M059J (cell line): Measurements from ENCODE around the gene PYM1. TPM values are rescaled to one million over a fixed set of nuclear protein-coding genes. Genes with fewer than 3 reads are reported as not detected.

ENCODE experiments used
- DNase-seq: peaks from one replicate; pipeline ENCODE4 v3.0.0-alpha.2; 2012; ENCODE audit warnings: low read depth
- total RNA-seq: library from RNA; depleted of rRNA; stranded (reverse); fragments of >200 nt; shearing (Covaris generic); gene quantifications from 2 replicates; pipeline ENCODE4 v1.2.3, GENCODE V29; 2014; rRNA removed

PYM1 gene
- 26.8 and 28.0 TPM in 2 replicates for total RNA-seq

DNA sequence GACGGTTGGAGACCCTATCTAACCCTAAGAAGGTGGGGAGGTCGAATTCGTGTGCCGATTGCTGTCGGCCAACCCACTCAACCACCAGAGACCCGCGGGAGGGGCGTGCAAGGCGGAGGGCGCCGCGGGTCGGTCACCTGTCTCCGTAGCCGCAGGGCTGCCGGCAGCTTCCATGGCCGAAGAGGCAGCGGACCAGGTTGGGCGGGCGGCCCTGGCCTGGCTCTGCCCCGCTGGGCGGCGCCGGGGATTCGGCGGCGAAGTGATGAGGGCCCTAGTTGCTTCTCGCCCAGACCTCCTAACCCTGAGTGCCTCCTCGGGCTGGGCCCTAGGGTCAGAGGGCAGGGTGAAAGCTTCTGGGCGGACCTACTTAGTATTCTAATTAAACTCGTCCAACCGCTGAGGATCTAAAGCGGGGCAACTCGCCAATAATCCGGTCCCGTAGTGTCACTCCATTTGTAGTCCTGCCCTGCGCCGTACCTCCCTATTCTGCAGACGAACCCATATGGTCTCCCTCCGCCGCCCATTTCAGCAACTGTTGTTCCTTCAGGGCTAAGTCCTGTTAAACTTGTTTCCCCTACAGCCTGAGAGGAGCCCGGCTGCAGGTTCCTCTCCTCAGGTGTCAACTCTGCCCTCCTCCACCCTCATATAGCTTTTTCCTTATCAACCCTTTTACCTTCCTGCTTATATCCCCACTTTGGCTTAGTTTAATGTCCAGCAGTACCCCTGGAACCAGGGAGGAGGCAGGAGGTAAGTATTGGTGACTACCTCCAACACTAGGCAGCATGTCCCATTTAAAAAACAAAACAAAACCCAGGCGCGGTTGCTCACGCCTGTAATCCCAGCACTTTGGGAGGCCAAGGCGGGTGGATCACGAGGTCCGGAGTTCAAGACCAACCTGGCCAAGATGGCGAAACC is at the start of gene PYM1:
Gene PYM1 (minus strand): TSS at position 307 of the 915 bp plus-strand sequence. CDS start 133 bp downstream, at position 174.
- peak; percentile 70 for DNase-seq

DNA sequence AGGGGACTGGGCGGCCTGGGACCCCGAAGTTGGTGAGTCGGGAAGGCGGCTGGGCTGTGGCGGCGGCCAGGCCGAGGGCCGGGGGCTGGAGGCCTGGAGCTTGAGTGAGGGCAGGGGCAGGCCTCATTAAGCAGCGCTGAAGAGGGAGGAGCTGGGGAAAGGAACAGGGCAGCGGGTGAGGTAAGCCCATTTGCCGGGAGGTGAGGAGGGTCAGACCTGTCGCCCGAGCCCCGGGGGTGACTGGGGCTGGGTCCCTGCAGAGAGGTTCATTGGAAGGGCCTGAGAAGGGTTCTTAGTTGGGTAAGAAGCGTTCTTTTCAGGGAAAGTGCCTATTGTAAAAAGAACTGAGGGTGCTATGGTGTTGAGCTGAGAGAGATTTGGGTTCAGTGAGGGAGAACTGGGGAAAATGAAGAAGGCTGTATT is 46.6 kb upstream of the PYM1 start:
- peak; percentile 60 for DNase-seq

GRCh38 chr12:55973599-55974307 is 46.1 kb upstream of the PYM1 start, which contains the start of gene RAB5B:
RAB5B (plus strand) TSS chr12:55974078; CDS start chr12:55986961, 12,883 bp downstream.
- DNase-seq, result peak; percentile 100

DNA sequence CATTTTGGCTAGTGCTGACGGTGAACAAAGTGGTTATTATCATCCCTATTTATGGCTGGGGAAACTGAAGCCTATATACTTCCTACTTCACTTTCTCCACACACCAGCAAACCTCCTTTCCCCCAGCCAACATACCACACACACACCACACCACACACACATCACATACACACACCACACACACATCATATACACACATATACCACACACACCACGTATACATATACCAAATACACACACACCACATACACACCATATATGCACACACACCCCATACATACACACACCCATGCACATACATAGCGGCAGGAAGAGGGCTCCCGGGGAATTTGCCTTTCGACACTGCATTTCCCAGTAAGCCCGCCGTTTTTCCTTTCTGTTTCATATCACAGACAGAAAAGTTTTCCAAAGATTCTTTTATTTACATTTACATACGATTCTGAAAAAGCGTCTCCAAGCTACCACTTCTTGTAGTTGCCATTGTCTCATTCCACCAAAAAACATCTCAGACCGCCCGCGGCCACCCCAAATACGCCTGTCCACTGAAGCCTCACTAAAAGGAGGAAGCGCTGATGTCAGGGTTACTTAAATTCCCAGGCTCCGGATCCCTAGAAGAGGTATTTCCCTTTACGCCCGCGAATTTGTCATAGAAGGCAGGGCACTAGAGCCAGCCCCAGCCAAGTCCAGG is 45.4 kb upstream of the PYM1 start:
- no peak for DNase-seq

DNA sequence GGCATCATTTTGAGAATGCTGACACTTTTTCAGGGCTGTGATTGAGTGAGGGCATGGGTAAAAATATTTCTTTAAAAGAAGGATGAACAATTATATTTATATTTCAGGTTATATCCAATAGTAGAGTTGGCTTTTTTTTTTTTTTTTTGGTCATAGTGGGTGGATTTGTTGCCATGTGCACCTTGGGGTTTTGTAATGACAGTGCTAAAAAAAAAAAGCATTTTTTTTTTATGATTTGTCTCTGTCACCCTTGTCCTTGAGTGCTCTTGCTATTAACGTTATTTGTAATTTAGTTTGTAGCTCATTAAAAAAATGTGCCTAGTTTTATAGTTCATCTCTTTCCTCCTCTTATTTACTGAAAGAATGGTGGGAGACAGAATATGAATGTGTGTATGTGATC is 44.8 kb upstream of the PYM1 start:
- DNase-seq, result no peak

- DNase-seq, result peak; percentile 85
Observed at GRCh38 chr12:55972042-55972441, 44.3 kb upstream of the PYM1 start.

DNA sequence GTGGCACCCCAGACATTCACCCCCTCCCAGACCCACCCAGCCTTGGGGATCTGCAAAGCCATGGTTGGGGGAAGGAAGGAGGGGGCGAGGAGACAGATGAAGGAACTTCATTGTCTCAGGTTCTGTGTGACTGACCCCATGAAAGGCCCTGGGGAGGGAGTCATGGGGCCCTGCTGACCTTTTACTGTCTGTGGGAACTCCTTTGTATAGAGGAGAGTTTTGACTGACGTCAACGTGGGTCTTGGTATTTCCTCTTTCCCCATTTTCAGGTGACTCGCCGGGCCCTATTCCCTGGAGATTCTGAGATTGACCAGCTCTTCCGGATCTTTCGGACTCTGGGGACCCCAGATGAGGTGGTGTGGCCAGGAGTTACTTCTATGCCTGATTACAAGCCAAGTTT is 43.1 kb upstream of the PYM1 start:
- DNase-seq, result peak; percentile 31

GRCh38 chr12:55969356-55969755 is 41.7 kb upstream of the PYM1 start:
- DNase-seq, result no peak

DNA sequence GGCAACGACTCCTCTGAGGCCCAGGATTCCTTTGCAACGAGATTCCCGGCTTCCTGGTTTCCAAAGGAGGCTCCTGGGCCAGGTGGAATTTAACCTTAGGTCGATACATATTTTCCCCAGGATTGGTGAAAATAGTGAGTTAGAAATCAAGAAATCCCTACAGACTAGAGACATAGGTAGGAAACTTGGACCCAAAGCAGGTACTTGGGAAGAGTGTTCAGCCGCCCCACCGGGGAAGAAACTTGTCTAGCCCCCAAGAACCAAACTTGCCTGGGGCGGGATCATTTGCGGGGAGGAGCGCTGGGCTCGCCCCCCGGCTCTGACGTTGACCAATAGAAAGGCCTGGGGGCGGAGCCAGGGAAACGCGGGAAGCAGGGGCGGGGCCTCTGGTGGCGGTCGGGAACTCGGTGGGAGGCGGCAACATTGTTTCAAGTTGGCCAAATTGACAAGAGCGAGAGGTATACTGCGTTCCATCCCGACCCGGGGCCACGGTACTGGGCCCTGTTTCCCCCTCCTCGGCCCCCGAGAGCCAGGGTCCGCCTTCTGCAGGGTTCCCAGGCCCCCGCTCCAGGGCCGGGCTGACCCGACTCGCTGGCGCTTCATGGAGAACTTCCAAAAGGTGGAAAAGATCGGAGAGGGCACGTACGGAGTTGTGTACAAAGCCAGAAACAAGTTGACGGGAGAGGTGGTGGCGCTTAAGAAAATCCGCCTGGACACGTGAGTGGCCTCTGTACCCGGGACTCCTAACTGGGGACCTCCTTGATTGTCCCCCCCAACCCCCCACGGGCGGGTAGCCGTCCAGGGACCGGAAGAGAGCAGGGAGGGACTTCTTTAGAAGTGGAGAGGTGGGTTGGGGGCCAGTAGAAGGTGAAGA is 39.0 kb upstream of the PYM1 start, which contains the start of gene CDK2:
Gene CDK2 (plus strand): TSS at position 423 of the 874 bp plus-strand sequence. CDS start 179 bp downstream, at position 602.
- DNase-seq, result peak; percentile 86

DNA sequence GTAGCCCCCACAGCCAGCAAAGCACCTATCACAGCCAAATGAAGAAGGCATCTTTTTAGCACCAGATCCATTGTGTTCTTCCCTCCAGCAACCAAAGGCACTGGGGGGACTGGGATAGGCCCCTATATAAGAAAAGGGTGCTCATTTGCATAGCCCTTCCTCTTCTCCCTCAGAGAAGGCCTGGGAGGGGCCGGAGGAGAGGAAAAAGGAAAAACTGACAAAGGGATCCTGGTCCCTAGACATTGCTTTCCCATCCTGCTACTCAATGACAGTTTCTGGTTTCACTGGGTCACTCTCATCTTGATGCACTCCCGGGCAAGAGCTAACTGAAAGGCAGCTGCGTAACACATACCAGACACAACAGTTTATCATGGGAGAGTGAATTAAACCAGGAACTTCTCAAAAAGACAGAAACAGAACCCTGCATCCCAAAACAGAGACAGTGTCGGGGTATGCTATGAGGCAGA is 38.3 kb upstream of the PYM1 start, which contains the start of gene PMEL:
Gene PMEL (minus strand): TSS at position 102 of the 467 bp plus-strand sequence. CDS start 31 bp downstream, at position 71.
- DNase-seq, result no peak

GRCh38 chr12:55965240-55965639 is 37.5 kb upstream of the PYM1 start:
- no peak for DNase-seq

- no peak for DNase-seq
Observed at GRCh38 chr12:55963760-55964159, 36.1 kb upstream of the PYM1 start.

DNA sequence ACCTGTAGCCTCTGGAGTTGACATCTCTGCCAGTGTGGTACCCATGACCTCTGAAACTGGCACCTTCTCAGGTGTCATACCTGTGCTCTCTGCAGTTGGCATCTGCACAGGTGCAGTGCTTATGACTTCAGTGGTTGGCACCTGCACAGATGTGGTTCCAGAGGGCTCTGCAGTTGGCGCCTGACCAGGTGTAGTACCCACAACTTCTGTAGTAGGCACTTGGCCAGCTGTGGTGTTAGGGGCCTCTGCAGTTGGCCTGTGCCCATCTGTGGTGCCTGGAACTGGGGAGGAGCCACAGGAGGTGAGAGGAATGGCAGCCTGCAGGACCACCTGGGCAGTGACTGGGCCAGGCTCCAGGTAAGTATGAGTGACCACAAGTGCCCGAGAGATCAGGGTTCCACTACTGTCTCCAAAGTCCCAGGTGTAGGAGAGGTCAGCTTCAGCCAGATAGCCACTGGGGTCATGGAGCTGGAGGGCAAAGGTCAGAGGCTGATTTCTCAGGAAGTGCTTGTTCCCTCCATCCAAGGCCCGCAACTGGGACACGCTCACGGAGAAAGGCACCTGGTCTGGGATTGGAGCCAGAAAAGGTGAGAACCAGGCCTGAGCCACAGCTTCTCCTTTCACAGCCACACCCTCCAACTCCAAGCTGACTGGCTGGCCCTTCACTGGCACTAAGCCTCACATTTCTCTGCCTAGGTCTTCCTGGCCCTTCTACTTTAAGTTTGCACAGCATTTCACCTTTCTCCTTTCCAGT is 29.6 kb upstream of the PYM1 start:
- no peak for DNase-seq

DNA sequence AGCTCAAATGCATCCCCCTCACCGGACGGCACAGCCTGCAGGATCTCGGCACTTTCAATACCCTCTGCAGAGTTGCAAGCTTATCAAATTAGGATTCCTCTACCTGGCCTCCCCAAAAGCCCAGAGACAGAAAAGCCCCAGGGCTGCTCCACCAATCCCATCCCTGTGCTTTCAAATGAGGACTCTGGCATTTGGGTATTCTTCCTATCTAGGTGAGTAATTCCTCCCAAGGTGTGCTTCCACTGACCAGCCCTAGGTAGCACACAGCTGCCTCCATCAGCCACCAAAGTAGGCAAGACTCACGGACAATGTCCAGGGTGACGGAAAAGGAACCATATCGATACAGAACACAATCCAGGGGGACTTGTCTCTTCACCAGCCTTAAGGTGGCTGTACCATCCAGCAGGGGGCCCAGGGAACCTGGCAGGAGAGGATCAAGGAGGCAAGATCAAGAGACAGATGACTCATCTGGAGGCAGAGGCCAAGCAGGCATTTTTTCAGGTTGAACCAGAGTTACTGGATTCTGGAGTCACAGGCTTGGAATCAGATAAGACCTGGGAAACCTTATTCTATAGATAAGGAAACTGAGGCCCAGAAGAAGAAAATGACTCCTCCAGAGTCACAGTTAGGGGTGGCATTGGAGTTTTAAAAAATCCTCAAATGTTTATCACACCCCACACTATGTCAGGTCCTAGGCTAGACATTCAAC is 28.3 kb upstream of the PYM1 start:
- DNase-seq, result peak; percentile 84

DNA sequence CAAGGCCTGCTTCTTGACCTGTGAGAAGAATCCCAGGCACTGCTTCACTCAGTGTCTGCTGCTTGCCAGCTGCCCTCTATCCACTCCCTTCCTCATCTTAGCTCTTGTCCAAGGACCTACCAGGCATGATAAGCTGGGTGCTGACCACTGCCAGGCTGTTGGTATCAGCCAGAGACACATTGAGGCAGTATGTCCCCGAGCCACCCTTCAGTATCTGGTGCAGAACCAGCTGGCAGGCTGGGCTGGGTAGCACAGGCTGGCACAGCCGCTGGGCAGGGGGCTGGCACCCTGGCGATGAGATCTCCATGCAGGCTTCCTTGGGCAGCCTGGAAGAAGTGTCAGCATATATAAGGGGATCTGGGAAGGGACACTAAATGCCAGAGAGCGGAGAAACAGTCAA is 27.6 kb upstream of the PYM1 start:
- no peak for DNase-seq

- no peak for DNase-seq
Observed at GRCh38 chr12:55946553-55946952, 18.9 kb upstream of the PYM1 start.

DNA sequence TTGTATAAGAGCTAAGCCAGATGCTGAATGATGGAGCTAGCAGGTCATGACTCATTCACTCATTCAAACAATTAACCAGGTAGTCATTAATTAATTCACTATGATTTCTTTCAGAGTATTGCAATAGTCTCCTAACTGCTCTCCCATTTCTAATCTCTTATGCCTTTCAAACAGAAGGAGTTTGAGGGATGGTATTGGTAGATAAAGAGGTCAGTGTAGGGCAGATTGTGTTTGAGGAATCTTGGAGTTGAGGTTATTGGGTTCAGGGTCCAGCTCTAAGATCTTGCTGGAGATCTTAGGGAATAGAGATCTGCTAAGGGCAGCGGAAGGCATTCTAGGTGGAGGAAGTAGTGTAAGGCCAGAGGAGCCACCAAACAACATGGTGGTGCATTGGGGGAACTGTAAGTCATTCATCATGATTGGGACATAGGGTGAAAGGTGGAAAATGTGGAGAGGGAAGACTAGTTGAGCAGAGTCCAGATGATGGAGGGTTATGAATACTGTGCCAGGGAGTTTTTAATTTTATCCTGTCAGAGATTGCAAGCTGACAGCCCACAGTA is 15.0 kb upstream of the PYM1 start:
- no peak for DNase-seq

DNA sequence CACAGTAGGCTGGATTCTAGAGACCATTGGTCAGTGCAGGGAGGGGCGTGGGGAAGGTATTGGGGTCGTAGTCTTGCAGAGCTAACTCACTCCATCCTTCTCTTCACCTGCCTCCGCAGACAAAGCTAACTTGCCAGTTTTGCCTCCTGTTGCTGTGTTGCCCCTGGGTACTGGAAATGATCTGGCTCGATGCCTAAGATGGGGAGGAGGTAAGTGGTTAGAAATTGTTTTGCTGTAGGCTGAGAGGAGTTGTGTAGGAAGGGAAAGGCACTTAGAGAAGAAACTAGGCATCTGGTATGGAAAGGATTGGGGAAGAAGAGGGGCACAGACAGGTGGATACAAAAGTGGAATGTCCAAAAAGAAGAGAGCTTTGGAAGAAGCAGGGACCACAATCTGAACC is 14.4 kb upstream of the PYM1 start:
- DNase-seq, result no peak
